Naive thymus-derived CD4-positive, alpha-beta T cell (primary cell): ENCODE data around the gene NKD1. TPM values are rescaled to one million over a fixed set of nuclear protein-coding genes. Genes with fewer than 3 reads are reported as not detected.
A peak's percentile ranks its signal among the peaks of the same experiment; 100 is the strongest.

ENCODE experiments used
- ATAC-seq: fragments of 150-1000 bp; cut with Tn5 transposase; 2 replicates; pipeline ENCODE4 v1.10.0; 2021; ENCODE audit warnings: mild to moderate bottlenecking, moderate library complexity
- CTCF ChIA-PET: fragments of 350-600 bp; sonication (Branson Sonifier 250); formaldehyde crosslinking; loops from one replicate; lab custom pipeline; 2021; ENCODE audit warnings: antibody characterized with exemption; lab: Charles Lee
- POLR2A ChIA-PET: fragments of 350-600 bp; sonication (Branson Sonifier 250); formaldehyde crosslinking; loops from one replicate; lab custom pipeline; 2021; ENCODE audit warnings: antibody characterized with exemption, inconsistent platforms; lab: Charles Lee
- DNase-seq, 9 donors: peaks; one replicate each; pipeline versions ENCODE4 v3.0.0 to v3.0.0-alpha.2; 2020 to 2022; ENCODE audit warnings: mixed read lengths in 1 of 9
- H3K27ac ChIP-seq: one replicate; pipeline ENCODE4 v1.7.0; 2013; ENCODE audit warnings: mild to moderate bottlenecking, low read depth, low read length, moderate library complexity
- H3K27me3 ChIP-seq, 2 donors: one replicate each; pipeline ENCODE4 v1.7.0; 2013; ENCODE audit warnings: low read length in 2 of 2, mild to moderate bottlenecking in 2 of 2, moderate library complexity in 2 of 2; ENCODE audit not compliant: control insufficient read depth in 2 of 2, insufficient read depth in 2 of 2
- H3K36me3 ChIP-seq, 3 experiments: 1 replicate in 2 of 3; 2 replicates in 1 of 3; pipeline ENCODE4 v1.7.0; 2013; ENCODE audit warnings: low read length in 3 of 3, mild to moderate bottlenecking in 3 of 3, moderate library complexity in 1 of 3; ENCODE audit not compliant: insufficient read depth in 3 of 3, control insufficient read depth in 2 of 3
- H3K4me1 ChIP-seq, 2 donors: one replicate each; pipeline ENCODE4 v1.7.0; 2013; ENCODE audit warnings: low read length in 2 of 2, mild to moderate bottlenecking in 2 of 2, moderate library complexity in 1 of 2; ENCODE audit not compliant: control insufficient read depth in 2 of 2, insufficient read depth in 2 of 2
- H3K4me3 ChIP-seq: 2 replicates; pipeline ENCODE4 v1.7.0; 2013; ENCODE audit warnings: mild to moderate bottlenecking, low read length
- H3K9me3 ChIP-seq, 3 experiments: 1 replicate in 2 of 3; 2 replicates in 1 of 3; pipeline ENCODE4 v1.7.0; 2013; ENCODE audit warnings: low read length in 3 of 3; ENCODE audit not compliant: control insufficient read depth in 2 of 3
- H3K27ac Mint-ChIP-seq, 9 donors: one replicate each; pipeline ENCODE4 v1.8.0; 2020 to 2022; ENCODE audit warnings: mixed read lengths in 9 of 9, mild to moderate bottlenecking in 8 of 9, moderate library complexity in 5 of 9, inconsistent platforms in 2 of 9
- H3K27me3 Mint-ChIP-seq, 5 donors: one replicate each; pipeline ENCODE4 v1.8.0; 2021 to 2022; ENCODE audit warnings: mixed read lengths in 5 of 5, mild to moderate bottlenecking in 1 of 5
- H3K36me3 Mint-ChIP-seq, 5 donors: one replicate each; pipeline ENCODE4 v1.8.0; 2020 to 2022; ENCODE audit warnings: mixed read lengths in 5 of 5, mild to moderate bottlenecking in 3 of 5, inconsistent platforms in 1 of 5
- H3K4me1 Mint-ChIP-seq, 7 donors: one replicate each; pipeline ENCODE4 v1.8.0; 2020 to 2022; ENCODE audit warnings: mixed read lengths in 7 of 7, mild to moderate bottlenecking in 3 of 7, inconsistent platforms in 1 of 7
- H3K4me3 Mint-ChIP-seq, 10 donors: one replicate each; pipeline ENCODE4 v1.8.0; 2020 to 2022; ENCODE audit warnings: mild to moderate bottlenecking in 10 of 10, mixed read lengths in 10 of 10, moderate library complexity in 6 of 10, inconsistent platforms in 2 of 10
- H3K9me3 Mint-ChIP-seq, 11 donors: one replicate each; pipeline ENCODE4 v1.8.0; 2020 to 2022; ENCODE audit warnings: mixed read lengths in 11 of 11, mild to moderate bottlenecking in 4 of 11, inconsistent platforms in 1 of 11, moderate library complexity in 1 of 11
- intact Hi-C, 2 donors: fragments of 100-400 bp; cut with micrococcal nuclease; formaldehyde crosslinking; loops; one replicate each; pipeline ENCODE4 v1.15.1; 2023
- polyA plus RNA-seq, 2 donors: library from polyadenylated mRNA; unstranded; fragments of 300-500 nt; fragmentation: Illumina TruSeq; gene quantifications; one replicate each; pipeline ENCODE4 v1.2.3, GENCODE V29; 2021
- total RNA-seq, 6 experiments: library from RNA in 5 of 6; stranded (reverse) in 5 of 6; gene quantifications; 1 replicate in 5 of 6; 2 replicates in 1 of 6; pipeline ENCODE4 v1.2.3 and lab custom pipeline; 2021 to 2026

NKD1 gene
- total and polyA plus RNA-seq, 7 experiments from 2014 or later = 0.36 to 7.9 (median 5.0) TPM

DNA sequence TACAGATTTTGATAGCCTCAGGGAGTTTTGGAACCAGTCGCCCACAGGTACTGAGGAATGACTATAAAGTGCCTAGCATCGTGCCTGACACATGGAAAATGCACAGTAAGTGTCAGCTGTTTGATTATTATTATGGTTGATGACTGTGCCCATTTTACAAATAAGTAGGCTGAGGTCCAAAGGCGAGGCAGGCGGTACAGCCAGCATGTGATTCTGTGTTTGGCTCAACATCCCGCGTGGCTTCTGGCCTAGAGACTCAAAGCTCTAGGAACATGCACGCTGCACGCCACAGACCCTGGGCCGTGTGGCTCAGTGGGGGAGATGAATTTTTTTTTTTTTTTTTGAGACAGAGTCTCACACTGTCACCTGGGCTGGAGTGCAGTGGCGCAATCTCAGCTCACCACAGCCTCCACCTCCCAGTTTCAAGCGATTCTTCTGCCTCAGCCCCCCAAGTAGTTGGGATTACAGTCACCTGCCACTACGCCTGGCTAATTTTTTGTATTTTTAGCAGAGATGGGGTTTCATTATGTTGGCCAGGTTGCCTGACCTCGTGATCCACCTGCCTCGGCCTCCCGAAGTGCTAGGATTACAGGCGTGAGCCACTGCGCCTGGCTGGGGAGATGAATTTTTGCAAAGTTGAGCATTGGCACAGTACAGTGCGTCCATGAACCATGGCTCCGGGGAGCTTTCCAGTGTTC lies 57.7 kb downstream of the NKD1 start:
- Mint-ChIP-seq H3K27me3 (no peaks in the 10 kb centered on the region), H3K9me3 (no peaks in the 10 kb centered on the region), H3K27ac (peak overlapping the region in 3 of 9 donors; percentile 29 to 82 (median 43)), H3K4me3 (no peak overlapping the region), H3K36me3 (peaks cover 0 to 4% (median 0%) of the 10 kb centered on the region in 5 donors), H3K4me1 (peaks cover 14 to 44% (median 35%) of the 10 kb centered on the region in 7 donors)
- H3K9me3 ChIP-seq = no peaks in the 10 kb centered on the region
- DNase-seq = no peak
- ATAC-seq = no peak
- no peak overlapping the region for H3K27ac ChIP-seq
- ChIA-PET POLR2A (no interaction called here), CTCF (no interaction called here)
- peaks cover 0 to 7% (median 0%) of the 10 kb centered on the region in 3 experiments for H3K36me3 ChIP-seq
- H3K27me3 ChIP-seq = no peaks in the 10 kb centered on the region
- peaks cover 13 to 28% of the 10 kb centered on the region in 2 donors for H3K4me1 ChIP-seq
- intact Hi-C loops = no loop called here
- no peak overlapping the region for H3K4me3 ChIP-seq

DNA sequence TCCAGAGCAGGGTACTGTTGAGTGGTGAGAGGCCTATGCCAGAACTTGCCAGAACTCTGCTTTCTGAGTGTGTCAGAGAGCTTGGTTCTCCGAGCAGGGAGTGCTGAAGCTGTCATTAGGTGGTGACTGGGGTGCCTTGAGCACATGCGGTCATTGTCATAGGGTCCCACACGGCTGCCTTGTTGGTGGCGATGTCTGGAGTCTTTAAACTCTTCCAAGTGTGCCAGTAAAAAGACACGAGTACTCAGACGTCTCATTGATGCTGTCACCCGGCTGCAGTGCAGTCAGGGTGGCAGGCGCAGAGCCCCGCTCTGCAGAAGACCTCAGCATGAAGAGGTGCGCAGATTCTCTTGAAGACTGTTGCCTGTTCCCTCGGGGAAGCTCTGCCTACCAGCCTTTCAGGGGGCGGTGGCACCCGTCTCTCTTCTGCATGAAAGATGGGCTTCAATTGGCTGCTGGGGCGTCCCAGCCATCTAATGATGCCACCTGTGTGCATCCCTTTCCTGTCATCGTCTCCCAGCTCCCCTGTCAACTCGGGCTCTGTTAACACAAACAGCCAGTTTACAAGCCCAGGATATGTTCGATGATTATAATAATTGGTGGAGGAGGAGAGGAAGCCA lies 58.3 kb downstream of the NKD1 start:
- H3K27ac ChIP-seq = no peak overlapping the region
- H3K4me3 Mint-ChIP-seq = no peak overlapping the region
- DNase-seq = no peak
- peaks cover 15 to 43% (median 35%) of the 10 kb centered on the region in 7 donors for H3K4me1 Mint-ChIP-seq
- H3K27me3 ChIP-seq = no peaks in the 10 kb centered on the region
- H3K4me1 ChIP-seq = peaks cover 13 to 21% of the 10 kb centered on the region in 2 donors
- POLR2A ChIA-PET = interaction anchor here (0.7 kb wide), 1 partner anchor 9 kb away, joined by 5 read pairs; no protein-coding TSS in a partner anchor
- H3K27me3 Mint-ChIP-seq = no peaks in the 10 kb centered on the region
- no peaks in the 10 kb centered on the region for H3K9me3 Mint-ChIP-seq
- intact Hi-C loops = no loop called here
- peaks cover 0 to 4% (median 0%) of the 10 kb centered on the region in 5 donors for H3K36me3 Mint-ChIP-seq
- no peak overlapping the region for H3K4me3 ChIP-seq
- no peak for ATAC-seq
- CTCF ChIA-PET = no interaction called here
- peaks cover 0 to 7% (median 0%) of the 10 kb centered on the region in 3 experiments for H3K36me3 ChIP-seq
- H3K27ac Mint-ChIP-seq = peak overlapping the region in 5 of 9 donors; percentile 2 to 67 (median 29)
- H3K9me3 ChIP-seq = no peaks in the 10 kb centered on the region

DNA sequence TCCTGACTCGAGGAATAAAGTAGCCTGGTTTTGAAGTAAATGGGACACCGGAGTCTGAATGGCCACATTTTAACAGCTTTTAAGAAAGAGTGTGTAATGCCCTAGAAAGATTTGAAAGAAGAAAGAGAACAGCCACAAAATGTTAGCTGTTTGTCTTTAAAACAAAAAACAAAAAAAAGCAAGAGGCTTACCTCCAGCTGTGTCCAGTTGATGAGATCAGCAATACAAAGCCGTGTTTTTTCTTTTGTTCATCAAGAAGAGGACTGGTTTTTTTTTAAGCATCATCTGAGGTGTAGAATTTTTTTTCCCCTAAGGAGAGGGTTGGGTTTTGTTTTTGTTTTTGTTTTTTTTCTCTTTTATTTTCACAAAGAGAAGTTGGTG lies 58.8 kb downstream of the NKD1 start:
- H3K36me3 Mint-ChIP-seq = peaks cover 0 to 4% (median 0%) of the 10 kb centered on the region in 5 donors
- intact Hi-C loops = no loop called here
- DNase-seq = no peak
- Histone ChIP-seq H3K4me1 (peaks cover 10 to 16% of the 10 kb centered on the region in 2 donors), H3K27me3 (no peaks in the 10 kb centered on the region), H3K27ac (no peak overlapping the region), H3K9me3 (no peaks in the 10 kb centered on the region), H3K36me3 (peaks cover 0 to 7% (median 0%) of the 10 kb centered on the region in 3 experiments), H3K4me3 (no peak overlapping the region)
- ChIA-PET CTCF (no interaction called here), POLR2A (interaction anchor here (0.7 kb wide), 1 partner anchor 8 kb away, joined by 5 read pairs; no protein-coding TSS in a partner anchor)
- H3K27me3 Mint-ChIP-seq = no peaks in the 10 kb centered on the region
- H3K9me3 Mint-ChIP-seq = no peaks in the 10 kb centered on the region
- no peak overlapping the region for H3K4me3 Mint-ChIP-seq
- H3K27ac Mint-ChIP-seq = peak overlapping the region in 4 of 9 donors; percentile 2 to 44 (median 13)
- ATAC-seq = no peak
- peaks cover 19 to 41% (median 33%) of the 10 kb centered on the region in 7 donors for H3K4me1 Mint-ChIP-seq

DNA sequence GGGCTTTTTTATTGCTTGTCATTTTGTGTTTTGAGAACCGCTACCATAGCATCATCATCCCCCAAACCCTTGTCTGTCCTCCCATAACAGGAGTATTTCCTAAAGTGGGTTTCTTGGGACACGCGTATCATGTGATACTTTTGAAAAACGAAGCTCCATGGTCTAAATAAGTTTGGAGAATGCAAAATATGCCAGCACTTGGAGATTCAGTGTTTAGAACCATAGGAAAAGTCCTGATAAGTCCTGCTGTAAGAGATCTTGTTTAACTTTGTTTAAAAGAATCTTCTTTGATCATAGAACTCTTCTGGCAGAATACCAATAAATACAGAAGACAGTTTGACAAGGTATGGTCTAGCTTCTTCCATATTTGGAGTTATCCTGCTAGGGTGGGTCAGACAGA lies 59.3 kb downstream of the NKD1 start:
- Mint-ChIP-seq H3K27me3 (no peaks in the 10 kb centered on the region), H3K9me3 (no peaks in the 10 kb centered on the region), H3K4me1 (peaks cover 18 to 37% (median 29%) of the 10 kb centered on the region in 7 donors), H3K36me3 (peaks cover 0 to 6% (median 0%) of the 10 kb centered on the region in 5 donors), H3K4me3 (no peak overlapping the region), H3K27ac (peak overlapping the region in 4 of 9 donors; percentile 2 to 54 (median 30))
- no peak overlapping the region for H3K4me3 ChIP-seq
- POLR2A ChIA-PET = no interaction called here
- H3K27me3 ChIP-seq = no peaks in the 10 kb centered on the region
- ATAC-seq (no peak), DNase-seq (no peak)
- intact Hi-C loops = no loop called here
- CTCF ChIA-PET = no interaction called here
- no peaks in the 10 kb centered on the region for H3K9me3 ChIP-seq
- peaks cover 6 to 12% of the 10 kb centered on the region in 2 donors for H3K4me1 ChIP-seq
- no peak overlapping the region for H3K27ac ChIP-seq
- peaks cover 0 to 7% (median 0%) of the 10 kb centered on the region in 3 experiments for H3K36me3 ChIP-seq

DNA sequence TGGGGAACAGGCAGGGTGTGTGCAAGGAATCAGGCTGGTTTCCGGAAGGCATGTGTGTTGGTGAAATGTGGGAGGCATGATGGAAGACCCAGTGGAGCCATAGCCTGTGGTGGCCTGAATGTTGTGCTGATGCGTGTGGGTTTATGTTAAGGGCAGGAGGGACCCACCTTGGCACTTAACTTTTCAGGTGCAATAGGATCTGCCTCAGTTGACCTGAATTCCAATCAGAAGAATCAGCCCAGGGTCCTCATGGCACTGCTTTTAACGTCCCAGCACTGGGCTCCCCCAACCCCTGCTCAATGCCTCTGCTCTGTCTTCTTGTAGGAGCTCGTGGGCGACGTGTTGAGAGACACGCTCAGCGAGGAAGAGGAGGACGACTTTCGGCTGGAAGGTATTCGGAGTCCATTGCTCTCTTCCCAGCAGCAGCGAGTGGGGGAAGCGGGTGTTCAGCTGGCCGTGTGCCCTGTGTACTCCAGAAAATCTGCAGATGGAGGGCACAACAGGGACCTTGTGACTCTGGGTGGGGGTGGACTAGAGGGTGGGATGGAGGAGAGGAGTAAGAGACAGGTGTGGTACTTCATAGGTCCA lies 59.9 kb downstream of the NKD1 start:
- Mint-ChIP-seq H3K36me3 (peaks cover 0 to 13% (median 0%) of the 10 kb centered on the region in 5 donors), H3K27me3 (no peaks in the 10 kb centered on the region), H3K4me3 (no peak overlapping the region), H3K4me1 (peaks cover 11 to 31% (median 23%) of the 10 kb centered on the region in 7 donors), H3K9me3 (no peaks in the 10 kb centered on the region), H3K27ac (peak overlapping the region in 4 of 9 donors; percentile 16 to 69 (median 42))
- no peaks in the 10 kb centered on the region for H3K9me3 ChIP-seq
- no peak overlapping the region for H3K4me3 ChIP-seq
- H3K36me3 ChIP-seq = peaks cover 0 to 7% (median 0%) of the 10 kb centered on the region in 3 experiments
- peaks cover 2 to 6% of the 10 kb centered on the region in 2 donors for H3K4me1 ChIP-seq
- POLR2A ChIA-PET = no interaction called here
- ATAC-seq (no peak), DNase-seq (no peak)
- intact Hi-C loops = no loop called here
- no peaks in the 10 kb centered on the region for H3K27me3 ChIP-seq
- H3K27ac ChIP-seq = no peak overlapping the region
- CTCF ChIA-PET = no interaction called here

DNA sequence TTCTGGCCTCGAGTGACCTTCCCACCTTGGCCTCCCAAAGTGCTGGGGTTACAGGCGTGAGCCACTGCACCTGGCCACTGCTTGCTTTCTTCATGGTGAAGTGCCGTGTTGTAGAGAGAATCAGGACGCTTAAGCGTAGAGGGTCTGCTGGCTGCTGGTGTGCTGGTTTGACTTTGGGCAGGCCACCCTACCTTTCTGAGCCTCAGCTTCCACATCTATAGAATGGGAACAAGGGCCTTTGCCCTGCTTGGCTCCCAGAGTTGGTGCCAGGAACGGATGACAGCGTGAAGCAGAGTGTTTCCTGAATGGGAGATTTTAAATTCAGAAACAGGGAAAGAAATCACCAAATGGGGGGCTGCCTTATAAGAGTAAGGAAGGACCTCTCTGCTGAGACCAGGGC lies 60.9 kb downstream of the NKD1 start:
- CTCF ChIA-PET = interaction anchor here (1.2 kb wide), 1 partner anchor 19 kb away, joined by 5 read pairs; no protein-coding TSS in a partner anchor
- Histone ChIP-seq H3K27me3 (no peaks in the 10 kb centered on the region), H3K27ac (no peak overlapping the region), H3K36me3 (peaks cover 0 to 7% (median 0%) of the 10 kb centered on the region in 3 experiments), H3K4me3 (no peak overlapping the region), H3K4me1 (no peaks in the 10 kb centered on the region), H3K9me3 (no peaks in the 10 kb centered on the region)
- ATAC-seq (no peak), DNase-seq (no peak)
- peak overlapping the region in 2 of 9 donors; percentile 28 to 66 for H3K27ac Mint-ChIP-seq
- no peak overlapping the region for H3K4me3 Mint-ChIP-seq
- H3K4me1 Mint-ChIP-seq = peaks cover 5 to 22% (median 15%) of the 10 kb centered on the region in 7 donors
- no peaks in the 10 kb centered on the region for H3K9me3 Mint-ChIP-seq
- POLR2A ChIA-PET = no interaction called here
- peaks cover 0 to 13% (median 0%) of the 10 kb centered on the region in 5 donors for H3K36me3 Mint-ChIP-seq
- no peaks in the 10 kb centered on the region for H3K27me3 Mint-ChIP-seq
- intact Hi-C loops = no loop called here
